ENCODE measurements around the gene SLC35D2. TPM values are rescaled to one million over a fixed set of nuclear protein-coding genes. Genes with fewer than 3 reads are reported as not detected.
"Not testable (repeated sequence)": the region's sequence is repeated elsewhere in the genome, so short reads cannot be mapped to it uniquely, and the experiment has no call there.

The SLC35D2 gene
- total RNA-seq, 1 donor from 2014 or later, result 45.8 TPM

GRCh38 chr9:96323169-96323568, 60.3 kb downstream of the SLC35D2 start:
- H3K4me3 ChIP-seq (ENCODE audit: low read depth, low read length), result no peak overlapping the region
- no peak for DNase-seq (ENCODE audit: low read depth)
- TF ChIP-seq CTCF (conservative IDR thresholded peaks at IDR 0.05; ENCODE audit: low read depth, low read length), result no peak

- not testable (repeated sequence) for DNase-seq (ENCODE audit: low read depth); H3K4me3 ChIP-seq (ENCODE audit: low read depth, low read length)
These were observed 60.8 kb downstream of the SLC35D2 start for GRCh38 chr9:96322736-96323135.

GRCh38 chr9:96322210-96322609, 61.3 kb downstream of the SLC35D2 start:
- not testable (repeated sequence) for H3K4me3 ChIP-seq (ENCODE audit: low read depth, low read length); DNase-seq (ENCODE audit: low read depth)

- no peak for TF ChIP-seq CTCF (conservative IDR thresholded peaks at IDR 0.05; ENCODE audit: low read depth, low read length)
- no peak overlapping the region for H3K4me3 ChIP-seq (ENCODE audit: low read depth, low read length)
- no peak for DNase-seq (ENCODE audit: low read depth)
These were observed 62.0 kb downstream of the SLC35D2 start for GRCh38 chr9:96321515-96321914.

GRCh38 chr9:96320749-96321280, 62.7 kb downstream of the SLC35D2 start:
- DNase-seq (ENCODE audit: low read depth), result no peak
- H3K4me3 ChIP-seq (ENCODE audit: low read depth, low read length), result no peak overlapping the region
- TF ChIP-seq CTCF (conservative IDR thresholded peaks at IDR 0.05; ENCODE audit: low read depth, low read length), result no peak

- no peak for DNase-seq (ENCODE audit: low read depth)
- TF ChIP-seq CTCF (conservative IDR thresholded peaks at IDR 0.05; ENCODE audit: low read depth, low read length), result no peak
- no peak overlapping the region for H3K4me3 ChIP-seq (ENCODE audit: low read depth, low read length)
These were observed 64.5 kb downstream of the SLC35D2 start for GRCh38 chr9:96318921-96319565.

GRCh38 chr9:96317335-96317980, 66.1 kb downstream of the SLC35D2 start:
- no peak for DNase-seq (ENCODE audit: low read depth)
- peak; percentile 91 for TF ChIP-seq CTCF (conservative IDR thresholded peaks at IDR 0.05; ENCODE audit: low read depth, low read length)
- no peak overlapping the region for H3K4me3 ChIP-seq (ENCODE audit: low read depth, low read length)

GRCh38 chr9:96309850-96310249, 73.7 kb downstream of the SLC35D2 start:
- no peak for TF ChIP-seq CTCF (conservative IDR thresholded peaks at IDR 0.05; ENCODE audit: low read depth, low read length)
- H3K4me3 ChIP-seq (ENCODE audit: low read depth, low read length), result no peak overlapping the region
- no peak for DNase-seq (ENCODE audit: low read depth)

GRCh38 chr9:96306958-96307357, 76.6 kb downstream of the SLC35D2 start:
- H3K4me3 ChIP-seq (ENCODE audit: low read depth, low read length); DNase-seq (ENCODE audit: low read depth): not testable (repeated sequence)
